Neural cell (in vitro differentiated cells): ENCODE measurements around the gene PHACTR3. TPM values are rescaled to one million over a fixed set of nuclear protein-coding genes. Genes with fewer than 3 reads are reported as not detected.
A peak's percentile ranks its signal among the peaks of the same experiment; 100 is the strongest.

ENCODE experiments used
- H2AFZ ChIP-seq: fragments of 200-600, 300-800 bp; sonication (generic), shearing (Covaris generic); 2 replicates; pipeline ENCODE4 v1.6.0; 2014; ENCODE audit warnings: low read depth, mild to moderate bottlenecking, antibody characterized with exemption, low read length, moderate library complexity
- H3F3A ChIP-seq: fragments of 200-600 bp; shearing (Covaris generic); 2 replicates; pipeline ENCODE4 v1.6.1; 2016; ENCODE audit warnings: mild to moderate bottlenecking, moderate library complexity, mixed read lengths, antibody characterized with exemption, low read length; ENCODE audit not compliant: insufficient read depth, poor library complexity, severe bottlenecking
- H3K27ac ChIP-seq: fragments of 200-600, 300-800 bp; sonication (generic), shearing (Covaris generic); 2 replicates; pipeline ENCODE4 v1.5.1; 2014; ENCODE audit warnings: mild to moderate bottlenecking, low read length, moderate library complexity
- H3K27me3 ChIP-seq: fragments of 300-800, 200-600 bp; sonication (generic), shearing (Covaris generic); 2 replicates; pipeline ENCODE4 v1.6.0; 2014; ENCODE audit warnings: mild to moderate bottlenecking, low read depth, low read length, moderate library complexity; ENCODE audit not compliant: insufficient read depth
- H3K36me3 ChIP-seq: fragments of 300-800, 200-600 bp; sonication (generic), shearing (Covaris generic); 2 replicates; pipeline ENCODE4 v1.5.1; 2014; ENCODE audit warnings: mild to moderate bottlenecking, antibody characterized with exemption, low read length, moderate library complexity; ENCODE audit not compliant: insufficient read depth
- H3K4me2 ChIP-seq: fragments of 300-800, 200-600 bp; sonication (generic), shearing (Covaris generic); 2 replicates; pipeline ENCODE4 v1.6.0; 2014; ENCODE audit warnings: mild to moderate bottlenecking, low read length
- H3K4me3 ChIP-seq: fragments of 300-800, 200-600 bp; sonication (generic), shearing (Covaris generic); 2 replicates; pipeline ENCODE4 v1.5.1; 2014; ENCODE audit warnings: mild to moderate bottlenecking, low read length, moderate library complexity
- H3K79me2 ChIP-seq: fragments of 200-600 bp; shearing (Covaris generic); replicated peaks from 2 replicates; pipeline ENCODE4 v1.6.0; 2014; ENCODE audit warnings: mild to moderate bottlenecking, low read length, moderate library complexity; ENCODE audit not compliant: insufficient read depth
- H3K9ac ChIP-seq: fragments of 300-800, 200-600 bp; sonication (generic), shearing (Covaris generic); 2 replicates; pipeline ENCODE4 v1.6.1; 2016; ENCODE audit warnings: mild to moderate bottlenecking, low read length, mixed read lengths
- H3K9me2 ChIP-seq: fragments of 200-600 bp; shearing (Covaris generic); 2 replicates; pipeline ENCODE4 v1.6.1; 2016; ENCODE audit warnings: mild to moderate bottlenecking, low read length, mixed read lengths; ENCODE audit not compliant: insufficient read depth
- H3K9me3 ChIP-seq: fragments of 200-600, 300-800 bp; sonication (generic), shearing (Covaris generic); 2 replicates; pipeline ENCODE4 v1.6.1; 2016; ENCODE audit warnings: mild to moderate bottlenecking, mixed run types, low read length, moderate library complexity, mixed read lengths
- H4K20me1 ChIP-seq: fragments of 200-600 bp; shearing (Covaris generic); 2 replicates; pipeline ENCODE4 v1.6.1; 2016; ENCODE audit warnings: mild to moderate bottlenecking, mixed run types; ENCODE audit not compliant: insufficient read depth
- EP300 ChIP-seq: fragments of 450-650 bp; conservative IDR thresholded peaks from 2 replicates; pipeline ENCODE4 v1.6.1; 2014; ENCODE audit warnings: antibody characterized with exemption, mild to moderate bottlenecking, moderate library complexity; ENCODE audit not compliant: poor library complexity, severe bottlenecking
- EZH2 ChIP-seq: fragments of 200-600, 300-800 bp; shearing (Covaris generic), sonication (generic); IDR thresholded peaks from 2 replicates; pipeline ENCODE4 v1.6.1; 2014; ENCODE audit warnings: antibody characterized with exemption, low read length, borderline replicate concordance, mild to moderate bottlenecking; ENCODE audit not compliant: insufficient read depth, poor library complexity, severe bottlenecking
- MXI1 ChIP-seq: fragments of 450-650 bp; conservative IDR thresholded peaks from 2 replicates; pipeline ENCODE4 v1.6.1; 2014; ENCODE audit warnings: antibody characterized with exemption, mild to moderate bottlenecking; ENCODE audit not compliant: poor library complexity, severe bottlenecking
- POLR2AphosphoS5 ChIP-seq: IDR thresholded peaks from 2 replicates; pipeline ENCODE4 v1.6.1; 2012
- RAD21 ChIP-seq: fragments of 450-650 bp; conservative IDR thresholded peaks from 2 replicates; pipeline ENCODE4 v1.6.1; 2014; ENCODE audit warnings: antibody characterized with exemption, mild to moderate bottlenecking, moderate library complexity
- SMC3 ChIP-seq: fragments of 450-650 bp; conservative IDR thresholded peaks from 2 replicates; pipeline ENCODE4 v1.6.1; 2014; ENCODE audit warnings: antibody characterized with exemption, mild to moderate bottlenecking, moderate library complexity; ENCODE audit not compliant: poor library complexity
- TAF1 ChIP-seq: IDR thresholded peaks from 2 replicates; pipeline ENCODE4 v1.6.1; 2012; ENCODE audit warnings: low read depth
- polyA plus RNA-seq: library from polyadenylated mRNA; depleted of rRNA; stranded (reverse); fragments of >200 nt; gene quantifications from 2 replicates; pipeline ENCODE4 v1.2.3, GENCODE V29; 2014
- TF ChIP-seq, protein P1 (sequence below): fragments of 450-650 bp; IDR thresholded peaks from 2 replicates; pipeline ENCODE4 v1.5.1; 2014; ENCODE audit warnings: antibody characterized with exemption, mild to moderate bottlenecking, moderate library complexity; ENCODE audit not compliant: poor library complexity, severe bottlenecking
- TF ChIP-seq, protein P2 (sequence below): IDR thresholded peaks from 2 replicates; pipeline ENCODE4 v1.6.1; 2012; ENCODE audit warnings: borderline replicate concordance

PHACTR3 gene
- polyA plus RNA-seq, 1 donor from 2014 or later = 1.3 TPM

DNA sequence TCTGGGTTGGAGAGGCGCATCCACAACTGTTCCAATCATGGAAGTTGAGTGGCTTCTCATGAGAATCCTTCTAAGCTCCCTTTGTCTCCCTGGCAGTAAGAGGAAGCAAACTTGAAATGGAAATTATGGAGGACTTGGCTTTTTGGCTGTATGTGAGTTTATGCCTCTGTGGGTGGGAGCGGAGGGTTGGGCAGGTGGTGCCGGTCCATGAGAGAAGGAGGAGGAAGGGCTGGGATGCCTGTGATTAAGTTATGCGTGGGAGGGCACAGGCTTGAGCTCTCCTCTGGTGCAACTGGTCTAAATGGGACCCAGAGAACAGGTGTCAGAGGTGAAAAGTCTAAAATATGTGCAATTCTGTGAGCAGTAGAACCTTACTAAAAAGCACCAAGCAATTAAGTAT lies 2.2 kb downstream of the PHACTR3 start:
- Histone ChIP-seq H3F3A (no peaks in the 10 kb centered on the region), H4K20me1 (no peaks in the 10 kb centered on the region), H3K27ac (peak overlapping the region; percentile 33), H3K9me3 (no peaks in the 10 kb centered on the region), H3K4me3 (peak overlapping the region; percentile 34), H3K9me2 (no peaks in the 10 kb centered on the region), H3K27me3 (no peaks in the 10 kb centered on the region), H3K36me3 (no peaks in the 10 kb centered on the region), H3K9ac (no peak overlapping the region), H2AFZ (no peak overlapping the region), H3K4me2 (no peak overlapping the region), H3K79me2 (no peaks in the 10 kb centered on the region)
- TF ChIP-seq, protein P1, sequence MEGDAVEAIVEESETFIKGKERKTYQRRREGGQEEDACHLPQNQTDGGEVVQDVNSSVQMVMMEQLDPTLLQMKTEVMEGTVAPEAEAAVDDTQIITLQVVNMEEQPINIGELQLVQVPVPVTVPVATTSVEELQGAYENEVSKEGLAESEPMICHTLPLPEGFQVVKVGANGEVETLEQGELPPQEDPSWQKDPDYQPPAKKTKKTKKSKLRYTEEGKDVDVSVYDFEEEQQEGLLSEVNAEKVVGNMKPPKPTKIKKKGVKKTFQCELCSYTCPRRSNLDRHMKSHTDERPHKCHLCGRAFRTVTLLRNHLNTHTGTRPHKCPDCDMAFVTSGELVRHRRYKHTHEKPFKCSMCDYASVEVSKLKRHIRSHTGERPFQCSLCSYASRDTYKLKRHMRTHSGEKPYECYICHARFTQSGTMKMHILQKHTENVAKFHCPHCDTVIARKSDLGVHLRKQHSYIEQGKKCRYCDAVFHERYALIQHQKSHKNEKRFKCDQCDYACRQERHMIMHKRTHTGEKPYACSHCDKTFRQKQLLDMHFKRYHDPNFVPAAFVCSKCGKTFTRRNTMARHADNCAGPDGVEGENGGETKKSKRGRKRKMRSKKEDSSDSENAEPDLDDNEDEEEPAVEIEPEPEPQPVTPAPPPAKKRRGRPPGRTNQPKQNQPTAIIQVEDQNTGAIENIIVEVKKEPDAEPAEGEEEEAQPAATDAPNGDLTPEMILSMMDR = no peak
- TF ChIP-seq SMC3 (no peak), RAD21 (no peak), EP300 (no peak), POLR2AphosphoS5 (no peak), EZH2 (no peak), TAF1 (no peak), MXI1 (no peak)
- TF ChIP-seq, protein P2, sequence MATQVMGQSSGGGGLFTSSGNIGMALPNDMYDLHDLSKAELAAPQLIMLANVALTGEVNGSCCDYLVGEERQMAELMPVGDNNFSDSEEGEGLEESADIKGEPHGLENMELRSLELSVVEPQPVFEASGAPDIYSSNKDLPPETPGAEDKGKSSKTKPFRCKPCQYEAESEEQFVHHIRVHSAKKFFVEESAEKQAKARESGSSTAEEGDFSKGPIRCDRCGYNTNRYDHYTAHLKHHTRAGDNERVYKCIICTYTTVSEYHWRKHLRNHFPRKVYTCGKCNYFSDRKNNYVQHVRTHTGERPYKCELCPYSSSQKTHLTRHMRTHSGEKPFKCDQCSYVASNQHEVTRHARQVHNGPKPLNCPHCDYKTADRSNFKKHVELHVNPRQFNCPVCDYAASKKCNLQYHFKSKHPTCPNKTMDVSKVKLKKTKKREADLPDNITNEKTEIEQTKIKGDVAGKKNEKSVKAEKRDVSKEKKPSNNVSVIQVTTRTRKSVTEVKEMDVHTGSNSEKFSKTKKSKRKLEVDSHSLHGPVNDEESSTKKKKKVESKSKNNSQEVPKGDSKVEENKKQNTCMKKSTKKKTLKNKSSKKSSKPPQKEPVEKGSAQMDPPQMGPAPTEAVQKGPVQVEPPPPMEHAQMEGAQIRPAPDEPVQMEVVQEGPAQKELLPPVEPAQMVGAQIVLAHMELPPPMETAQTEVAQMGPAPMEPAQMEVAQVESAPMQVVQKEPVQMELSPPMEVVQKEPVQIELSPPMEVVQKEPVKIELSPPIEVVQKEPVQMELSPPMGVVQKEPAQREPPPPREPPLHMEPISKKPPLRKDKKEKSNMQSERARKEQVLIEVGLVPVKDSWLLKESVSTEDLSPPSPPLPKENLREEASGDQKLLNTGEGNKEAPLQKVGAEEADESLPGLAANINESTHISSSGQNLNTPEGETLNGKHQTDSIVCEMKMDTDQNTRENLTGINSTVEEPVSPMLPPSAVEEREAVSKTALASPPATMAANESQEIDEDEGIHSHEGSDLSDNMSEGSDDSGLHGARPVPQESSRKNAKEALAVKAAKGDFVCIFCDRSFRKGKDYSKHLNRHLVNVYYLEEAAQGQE = no peak

- no peaks in the 10 kb centered on the region for H3K27me3 ChIP-seq
These were observed 4.1 kb downstream of the PHACTR3 start for GRCh38 chr20:59608396-59608795.

GRCh38 chr20:59608871-59609270 lies 4.5 kb downstream of the PHACTR3 start:
- H2AFZ ChIP-seq = no peak overlapping the region
- no peaks in the 10 kb centered on the region for H3K79me2 ChIP-seq
- no peak overlapping the region for H3K4me2 ChIP-seq
- H3K9me2 ChIP-seq = no peaks in the 10 kb centered on the region
- no peaks in the 10 kb centered on the region for H3K9me3 ChIP-seq
- H3K4me3 ChIP-seq = no peak overlapping the region
- no peaks in the 10 kb centered on the region for H3K27me3 ChIP-seq
- H3K36me3 ChIP-seq = no peaks in the 10 kb centered on the region
- no peaks in the 10 kb centered on the region for H3F3A ChIP-seq
- H3K9ac ChIP-seq = no peak overlapping the region
- no peak overlapping the region for H3K27ac ChIP-seq
- TF ChIP-seq EP300 = no peak
- no peak for TF ChIP-seq TAF1
- no peak for TF ChIP-seq MXI1
- TF ChIP-seq RAD21 = no peak
- H4K20me1 ChIP-seq = no peaks in the 10 kb centered on the region

More at GRCh38 chr20:59608396-59608795, 4.1 kb downstream of the PHACTR3 start:
- no peak overlapping the region for H3K4me3 ChIP-seq
- H3K4me2 ChIP-seq = no peak overlapping the region
- no peak overlapping the region for H2AFZ ChIP-seq
- no peaks in the 10 kb centered on the region for H3K9me2 ChIP-seq
- H3K79me2 ChIP-seq = no peaks in the 10 kb centered on the region
- no peaks in the 10 kb centered on the region for H3F3A ChIP-seq
- no peaks in the 10 kb centered on the region for H3K36me3 ChIP-seq
- no peaks in the 10 kb centered on the region for H4K20me1 ChIP-seq
- no peak overlapping the region for H3K9ac ChIP-seq
- no peak overlapping the region for H3K27ac ChIP-seq
- TF ChIP-seq EZH2 = no peak
- no peak for TF ChIP-seq RAD21
- H3K9me3 ChIP-seq = no peaks in the 10 kb centered on the region
